Neural progenitor cell (in vitro differentiated cells): ENCODE results near the gene MRNIP.

Source experiments
- EZH2 ChIP-seq: fragments of 200-600 bp; sonication (generic); IDR thresholded peaks from 2 replicates; pipeline ENCODE4 v1.6.1; 2017; ENCODE audit warnings: antibody characterized with exemption, mild to moderate bottlenecking, moderate library complexity
- EZH2phosphoT487 ChIP-seq: fragments of 200-600 bp; sonication (generic); IDR thresholded peaks from 2 replicates; pipeline ENCODE4 v1.6.1; 2017; ENCODE audit warnings: antibody characterized with exemption
- TF ChIP-seq, protein P1 (sequence below): fragments of 200-600 bp; sonication (generic); IDR thresholded peaks from 2 replicates; pipeline ENCODE4 v1.5.1; 2017; ENCODE audit warnings: antibody characterized with exemption, mild to moderate bottlenecking

DNA sequence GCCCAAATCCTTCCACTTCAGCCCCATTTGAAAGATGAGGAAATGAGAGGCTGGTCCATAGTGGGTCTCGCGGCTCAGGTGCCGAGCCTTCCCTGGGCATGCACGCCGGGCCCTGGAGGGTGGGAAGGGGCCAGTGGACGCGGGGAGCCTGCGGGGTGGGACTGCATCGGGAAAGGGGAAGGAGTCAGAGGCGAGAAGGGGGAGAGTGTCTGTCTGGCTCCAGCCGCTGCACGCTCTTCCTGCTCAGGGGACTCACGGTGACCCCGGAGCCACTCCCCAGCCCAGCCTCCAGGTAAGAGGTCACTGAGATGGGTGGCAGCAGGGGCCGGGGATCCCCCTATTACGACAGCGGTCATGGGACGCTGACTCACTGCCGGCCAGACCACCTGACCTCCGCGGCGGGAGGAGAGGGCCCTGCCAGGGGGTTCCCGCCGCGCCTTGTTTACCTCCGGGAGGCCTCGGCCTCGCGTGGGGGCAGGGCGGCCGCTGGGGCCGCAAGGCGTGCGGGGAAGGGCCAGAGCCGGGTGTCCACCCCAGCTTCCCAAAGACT, 39.8 kb downstream of the MRNIP start:
- TF ChIP-seq, protein P1, sequence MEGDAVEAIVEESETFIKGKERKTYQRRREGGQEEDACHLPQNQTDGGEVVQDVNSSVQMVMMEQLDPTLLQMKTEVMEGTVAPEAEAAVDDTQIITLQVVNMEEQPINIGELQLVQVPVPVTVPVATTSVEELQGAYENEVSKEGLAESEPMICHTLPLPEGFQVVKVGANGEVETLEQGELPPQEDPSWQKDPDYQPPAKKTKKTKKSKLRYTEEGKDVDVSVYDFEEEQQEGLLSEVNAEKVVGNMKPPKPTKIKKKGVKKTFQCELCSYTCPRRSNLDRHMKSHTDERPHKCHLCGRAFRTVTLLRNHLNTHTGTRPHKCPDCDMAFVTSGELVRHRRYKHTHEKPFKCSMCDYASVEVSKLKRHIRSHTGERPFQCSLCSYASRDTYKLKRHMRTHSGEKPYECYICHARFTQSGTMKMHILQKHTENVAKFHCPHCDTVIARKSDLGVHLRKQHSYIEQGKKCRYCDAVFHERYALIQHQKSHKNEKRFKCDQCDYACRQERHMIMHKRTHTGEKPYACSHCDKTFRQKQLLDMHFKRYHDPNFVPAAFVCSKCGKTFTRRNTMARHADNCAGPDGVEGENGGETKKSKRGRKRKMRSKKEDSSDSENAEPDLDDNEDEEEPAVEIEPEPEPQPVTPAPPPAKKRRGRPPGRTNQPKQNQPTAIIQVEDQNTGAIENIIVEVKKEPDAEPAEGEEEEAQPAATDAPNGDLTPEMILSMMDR: no peak
- TF ChIP-seq EZH2phosphoT487 (no peak), EZH2 (no peak)
